Suprapubic skin (tissue), 4 donors: ENCODE results near the gene TUBB2A.

Experiments used
- CTCF ChIP-seq, 2 donors: fragments of 200-600 bp in 1 of 2; fragments of 450-650 bp in 1 of 2; sonication (generic) in 1 of 2; IDR thresholded peaks; one replicate each; pipeline ENCODE4 v1.5.1; 2016 to 2019; ENCODE audit warnings: antibody characterized with exemption in 2 of 2, mild to moderate bottlenecking in 1 of 2, moderate library complexity in 1 of 2
- POLR2A ChIP-seq, 2 donors: fragments of 450-650 bp; IDR thresholded peaks; one replicate each; pipeline ENCODE4 v1.6.1; 2017; ENCODE audit warnings: antibody characterized with exemption in 2 of 2, mild to moderate bottlenecking in 2 of 2, moderate library complexity in 2 of 2
- POLR2AphosphoS5 ChIP-seq, 3 donors: sonication (generic); formaldehyde crosslinking; IDR thresholded peaks; one replicate each; pipeline ENCODE4 v1.6.1; 2017; ENCODE audit warnings: antibody characterized with exemption in 3 of 3

DNA sequence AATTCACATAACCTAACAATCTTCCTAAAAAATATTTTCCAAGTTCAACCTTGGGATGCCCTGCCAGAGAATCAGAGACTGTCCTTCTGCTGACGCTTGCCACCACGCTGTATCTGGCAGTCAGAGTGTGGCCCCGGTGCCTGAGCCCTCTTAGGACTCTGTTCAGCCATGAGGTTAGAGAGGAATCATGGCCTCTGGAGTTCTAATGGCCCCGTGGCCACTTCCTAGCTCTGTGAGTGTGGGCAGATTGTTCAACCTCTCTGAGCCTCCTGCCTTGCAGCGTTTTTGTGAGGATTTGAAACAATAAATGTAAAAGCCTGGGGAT is 36.6 kb downstream of the TUBB2A start:
- TF ChIP-seq CTCF (IDR thresholded peaks at IDR 0.05), result no peak
- no peak for TF ChIP-seq POLR2A (IDR thresholded peaks at IDR 0.05)
- TF ChIP-seq POLR2AphosphoS5 (IDR thresholded peaks at IDR 0.05), result no peak
